Measurements from ENCODE around the gene COL6A2. TPM values are rescaled to one million over a fixed set of nuclear protein-coding genes. Genes with fewer than 3 reads are reported as not detected.

Gene COL6A2
- total and polyA plus RNA-seq, 2 of the 4 experiments (the other 2 are of a cell fraction), result 208 to 1,065 TPM

- no peak for TF ChIP-seq MAZ (IDR thresholded peaks at IDR 0.05; ENCODE audit: borderline replicate concordance, low read depth, low read length)
These were observed 57.8 kb downstream of the COL6A2 start, which contains the start of gene FTCD (continued) for GRCh38 chr21:46155514-46156377.

GRCh38 chr21:46156378-46156645 lies 58.4 kb downstream of the COL6A2 start:
- in situ Hi-C loops (cut with MboI; ENCODE audit: low sequenced_read_pairs), result no loop called here
- no peak overlapping the region for H3K14ac ChIP-seq (replicated peaks; ENCODE audit: low read depth, low read length)
- H2BK120ac ChIP-seq (ENCODE audit: low read depth, low read length), result no peak overlapping the region
- no peak overlapping the region for H2BK5ac ChIP-seq (ENCODE audit: low read depth, low read length, poor library complexity, severe bottlenecking)
- H2AFZ ChIP-seq (replicated peaks; ENCODE audit: low read length, poor library complexity), result no peak overlapping the region
- no peak overlapping the region for H3K4ac ChIP-seq (ENCODE audit: low read depth, low read length)
- no peaks in the 10 kb centered on the region for H4K20me1 ChIP-seq (ENCODE audit: insufficient read depth, low read length)
- no peak overlapping the region for H3K9ac ChIP-seq (ENCODE audit: low read depth, low read length)
- ChIA-PET POLR2A (ENCODE audit: unreplicated experiment) (no interaction called here), CTCF (no interaction called here)
- no peak overlapping the region for H4K8ac ChIP-seq (ENCODE audit: low read depth in 2 of 2, low read length in 2 of 2)
- H3K4me3 ChIP-seq (ENCODE audit: insufficient read depth, low read depth, low read length), result no peak overlapping the region
- 0 out of 2 replicates have a peak, but pooled peaks cover 3% of the 10 kb centered on the region for H3K9me1 ChIP-seq (ENCODE audit: insufficient read depth, low read length)
- H3K9me3 ChIP-seq (ENCODE audit: control insufficient read depth, insufficient read depth, low read length), result peaks cover 2% of the 10 kb centered on the region; the same call in 1 of the 2 replicates
- BruUV-seq (replicated peaks), result no TSS peak
- H3K36me3 ChIP-seq (ENCODE audit: control insufficient read depth, insufficient read depth, low read length), result peaks cover 4% of the 10 kb centered on the region; the same call in 1 of the 2 replicates
- peaks cover 2% of the 10 kb centered on the region for H3K4me1 ChIP-seq (ENCODE audit: control insufficient read depth, insufficient read depth, low read length)
- no peak overlapping the region for H4K91ac ChIP-seq (ENCODE audit: insufficient read depth, low read depth, low read length)
- H3K27me3 ChIP-seq (ENCODE audit: control insufficient read depth, insufficient read depth, low read length), result no peaks in the 10 kb centered on the region
- H2BK20ac ChIP-seq (ENCODE audit: low read depth, low read length), result no peak overlapping the region
- DNase-seq (no peak), ATAC-seq (ENCODE audit: low read depth) (no peak)
- H2AK5ac ChIP-seq (ENCODE audit: low read depth, low read length), result no peak overlapping the region; the same call in 1 of the 2 replicates
- H3K79me1 ChIP-seq (ENCODE audit: low read depth in 1 of 2, low read length in 2 of 2), result no peaks in the 10 kb centered on the region
- no peak for TF ChIP-seq BHLHE40 (IDR thresholded peaks at IDR 0.05; ENCODE audit: low read depth, low read length)
- no peak overlapping the region for H3K4me2 ChIP-seq (ENCODE audit: low read depth, low read length)
- no peak overlapping the region for H3K56ac ChIP-seq (ENCODE audit: extremely low read depth, insufficient read depth, low read length)
- WGBS, 2 experiments (ENCODE audit: extremely low coverage in 2 of 2, insufficient read length in 1 of 2), result 78% methylated on average over 6 of the region's 7 CpGs; no CpG with 5 or more reads in 1 of the 2 experiments
- intact Hi-C loops (cut with micrococcal nuclease), result no loop called here
- no peak overlapping the region for H3K18ac ChIP-seq (ENCODE audit: low read depth, low read length)
- no peak overlapping the region for H2AK9ac ChIP-seq (replicated peaks; ENCODE audit: low read depth, low read length, poor library complexity)
- H3K27ac ChIP-seq (ENCODE audit: insufficient read depth, low read length), result no peak overlapping the region
- no peak overlapping the region for H3K23ac ChIP-seq (ENCODE audit: low read depth, low read length)
- dilution Hi-C loops (cut with HindIII; ENCODE audit: low sequenced_read_pairs, unreplicated experiment), result no loop called here
- H2BK15ac ChIP-seq (ENCODE audit: low read depth, low read length), result no peak overlapping the region
- H4K5ac ChIP-seq (ENCODE audit: low read depth, low read length), result no peak overlapping the region
